Stimulated activated naive CD8-positive, alpha-beta T cell treated with anti-CD3 and anti-CD28 coated beads, Interleukin-15, Interleukin-2, amounts not matched to agents 100 ng/mL and 50 ng/mL, for 24 hours (primary cell): ENCODE measurements around the gene RIMKLA.

Source experiments
- H3K27ac Mint-ChIP-seq: one replicate; pipeline ENCODE4 v1.8.0; 2021; ENCODE audit warnings: mild to moderate bottlenecking, mixed read lengths
- H3K27me3 Mint-ChIP-seq: one replicate; pipeline ENCODE4 v1.8.0; 2021; ENCODE audit warnings: mixed read lengths
- H3K36me3 Mint-ChIP-seq: one replicate; pipeline ENCODE4 v1.8.0; 2021; ENCODE audit warnings: low read depth, mixed read lengths
- H3K4me1 Mint-ChIP-seq: one replicate; pipeline ENCODE4 v1.8.0; 2021; ENCODE audit warnings: low read depth, mixed read lengths
- H3K4me3 Mint-ChIP-seq: one replicate; pipeline ENCODE4 v1.8.0; 2021; ENCODE audit warnings: mild to moderate bottlenecking, mixed read lengths
- H3K9me3 Mint-ChIP-seq: one replicate; pipeline ENCODE4 v1.8.0; 2021; ENCODE audit warnings: mixed read lengths

Gene RIMKLA, protein sequence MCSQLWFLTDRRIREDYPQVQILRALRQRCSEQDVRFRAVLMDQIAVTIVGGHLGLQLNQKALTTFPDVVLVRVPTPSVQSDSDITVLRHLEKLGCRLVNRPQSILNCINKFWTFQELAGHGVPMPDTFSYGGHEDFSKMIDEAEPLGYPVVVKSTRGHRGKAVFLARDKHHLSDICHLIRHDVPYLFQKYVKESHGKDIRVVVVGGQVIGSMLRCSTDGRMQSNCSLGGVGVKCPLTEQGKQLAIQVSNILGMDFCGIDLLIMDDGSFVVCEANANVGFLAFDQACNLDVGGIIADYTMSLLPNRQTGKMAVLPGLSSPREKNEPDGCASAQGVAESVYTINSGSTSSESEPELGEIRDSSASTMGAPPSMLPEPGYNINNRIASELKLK

DNA sequence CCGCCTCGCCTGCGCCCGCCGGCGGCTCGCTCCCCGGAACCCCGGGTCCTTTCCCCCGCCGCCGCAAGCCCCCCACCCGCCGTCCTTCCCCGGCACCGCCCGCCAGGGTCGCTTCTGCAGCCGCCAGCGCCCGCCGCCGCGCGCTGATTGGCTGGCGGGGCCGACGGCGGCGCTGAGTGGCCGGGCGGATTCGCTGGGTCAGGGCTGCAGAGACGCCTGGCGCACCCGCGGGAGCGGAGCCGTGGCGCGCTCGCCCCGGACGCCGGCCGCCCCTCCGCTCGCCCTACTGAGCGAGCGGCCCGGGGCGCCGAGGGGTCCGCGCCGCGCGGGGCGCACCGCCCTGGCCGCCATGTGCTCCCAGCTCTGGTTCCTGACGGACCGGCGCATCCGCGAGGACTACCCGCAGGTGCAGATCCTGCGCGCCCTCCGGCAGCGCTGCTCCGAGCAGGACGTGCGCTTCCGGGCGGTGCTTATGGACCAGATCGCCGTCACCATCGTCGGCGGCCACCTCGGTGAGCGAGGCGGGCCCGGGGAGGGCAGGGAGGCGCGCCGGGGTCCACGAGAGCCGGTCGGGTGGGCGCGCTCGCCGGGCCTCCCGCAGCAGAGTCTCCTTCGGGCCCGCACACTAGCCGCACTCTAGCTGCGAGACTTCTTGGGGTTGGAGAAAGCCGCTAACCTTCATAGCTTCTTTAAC, at the start of gene RIMKLA:
Gene RIMKLA, plus strand, starts transcription at position 207 of the 694 bp plus-strand sequence. Its CDS starts 143 bp downstream, at position 350.
- H3K27ac Mint-ChIP-seq: peak within 1 kb of the TSS; percentile 40

DNA sequence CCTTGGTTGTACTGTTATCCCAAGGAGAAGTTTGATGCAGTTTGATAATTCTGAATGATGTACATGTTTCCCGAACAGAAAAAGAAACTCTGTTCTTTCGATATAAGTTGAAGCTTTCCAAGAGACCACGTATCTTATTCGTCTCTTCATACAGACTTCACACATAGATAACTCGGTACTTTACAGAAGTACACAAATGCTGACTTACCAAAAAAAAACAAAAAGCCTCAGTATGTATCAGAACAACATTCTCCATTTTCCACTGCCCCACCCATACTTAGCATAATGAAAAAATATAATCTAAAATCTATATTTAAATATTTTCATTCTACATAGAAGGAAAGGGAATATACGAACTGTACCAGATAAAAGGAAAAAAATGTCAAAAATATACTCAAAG, 47.7 kb upstream of the RIMKLA start:
- Mint-ChIP-seq H3K27ac (no peak overlapping the region), H3K4me3 (peak overlapping the region; percentile 97), H3K27me3 (no peaks in the 10 kb centered on the region), H3K9me3 (no peaks in the 10 kb centered on the region), H3K36me3 (no peaks in the 10 kb centered on the region), H3K4me1 (peaks cover 67% of the 10 kb centered on the region)

More for the DNA sequence above, at the start of gene RIMKLA:
- Mint-ChIP-seq H3K9me3 (no peaks in the 10 kb centered on the region), H3K4me1 (peaks cover 6% of the 10 kb centered on the region), H3K27me3 (peaks cover 48% of the 10 kb centered on the region), H3K36me3 (no peaks in the 10 kb centered on the region), H3K4me3 (peak within 1 kb of the TSS; percentile 80)

DNA sequence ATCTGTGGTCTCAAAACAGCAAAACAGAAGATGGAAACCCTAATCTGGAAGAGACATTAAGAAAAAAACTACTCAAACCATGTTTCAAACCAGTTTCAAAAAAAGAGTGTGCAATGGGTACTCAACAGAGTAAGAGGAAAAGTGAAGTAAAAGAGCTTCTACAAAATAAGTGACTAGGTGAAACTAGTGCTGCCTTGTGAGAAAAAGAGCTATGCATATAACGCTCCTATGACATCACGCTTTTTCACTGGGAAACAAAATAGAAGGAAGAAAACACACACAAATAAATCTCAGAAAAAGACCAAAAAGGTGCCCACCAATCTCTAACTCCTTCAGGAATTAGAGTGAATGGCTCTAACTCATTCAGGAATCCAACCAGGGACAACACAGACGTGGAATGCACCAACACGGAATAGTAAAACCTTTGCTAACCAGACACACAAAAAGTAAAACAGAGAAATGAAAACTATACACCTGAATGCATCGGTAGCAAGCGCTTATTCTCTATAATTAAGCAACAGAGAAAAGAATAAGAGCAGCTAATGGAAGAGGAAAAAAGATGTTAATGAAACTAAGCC, 46.8 kb upstream of the RIMKLA start:
- H3K4me3 Mint-ChIP-seq: peak overlapping the region; percentile 97
- H3K27me3 Mint-ChIP-seq: no peaks in the 10 kb centered on the region
- peaks cover 61% of the 10 kb centered on the region for H3K4me1 Mint-ChIP-seq
- H3K9me3 Mint-ChIP-seq: no peaks in the 10 kb centered on the region
- H3K27ac Mint-ChIP-seq: peak overlapping the region; percentile 96
- no peaks in the 10 kb centered on the region for H3K36me3 Mint-ChIP-seq

DNA sequence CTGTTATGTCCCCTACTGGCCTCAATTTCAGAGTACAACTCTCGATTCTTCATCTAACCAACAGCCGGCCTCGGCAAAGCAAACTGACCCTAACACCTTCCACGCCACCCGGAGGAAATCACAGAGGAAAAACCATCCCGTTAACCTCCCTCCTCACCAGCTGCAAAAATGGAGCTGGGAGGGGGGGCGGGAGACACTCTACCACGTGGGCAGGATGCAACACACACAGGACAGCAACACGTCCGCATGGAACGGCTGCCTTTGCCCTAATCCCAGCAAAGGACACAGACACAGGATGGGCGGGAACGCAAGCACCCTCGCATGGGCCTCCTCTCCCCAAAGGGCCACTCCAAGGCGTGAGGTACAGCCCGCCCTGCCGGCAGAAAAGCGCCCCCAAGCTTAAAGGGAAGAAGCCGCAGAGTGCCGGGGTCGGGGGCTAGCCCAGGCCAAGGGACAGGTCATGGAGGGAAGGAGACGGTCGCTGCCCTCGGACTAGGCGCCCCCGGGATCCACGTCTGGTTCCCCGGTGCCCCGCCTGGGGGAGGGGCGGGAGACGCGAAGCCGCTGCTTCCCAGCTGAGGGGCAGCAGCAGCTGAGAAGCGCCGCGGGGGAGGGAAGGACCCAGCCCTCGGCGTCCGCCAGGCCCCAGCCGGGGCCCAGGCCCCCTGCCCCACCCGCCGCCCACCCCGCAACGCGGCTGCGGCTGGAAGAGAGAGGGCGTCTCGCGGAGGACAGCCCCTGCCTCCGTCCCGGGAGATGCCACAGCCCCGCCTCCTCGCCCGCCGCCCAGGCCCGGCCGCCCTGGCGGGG, 46.1 kb upstream of the RIMKLA start:
- H3K36me3 Mint-ChIP-seq: no peaks in the 10 kb centered on the region
- H3K4me3 Mint-ChIP-seq: peak overlapping the region; percentile 97
- H3K9me3 Mint-ChIP-seq: no peaks in the 10 kb centered on the region
- H3K4me1 Mint-ChIP-seq: peaks cover 54% of the 10 kb centered on the region
- no peaks in the 10 kb centered on the region for H3K27me3 Mint-ChIP-seq
- peak overlapping the region; percentile 96 for H3K27ac Mint-ChIP-seq

DNA sequence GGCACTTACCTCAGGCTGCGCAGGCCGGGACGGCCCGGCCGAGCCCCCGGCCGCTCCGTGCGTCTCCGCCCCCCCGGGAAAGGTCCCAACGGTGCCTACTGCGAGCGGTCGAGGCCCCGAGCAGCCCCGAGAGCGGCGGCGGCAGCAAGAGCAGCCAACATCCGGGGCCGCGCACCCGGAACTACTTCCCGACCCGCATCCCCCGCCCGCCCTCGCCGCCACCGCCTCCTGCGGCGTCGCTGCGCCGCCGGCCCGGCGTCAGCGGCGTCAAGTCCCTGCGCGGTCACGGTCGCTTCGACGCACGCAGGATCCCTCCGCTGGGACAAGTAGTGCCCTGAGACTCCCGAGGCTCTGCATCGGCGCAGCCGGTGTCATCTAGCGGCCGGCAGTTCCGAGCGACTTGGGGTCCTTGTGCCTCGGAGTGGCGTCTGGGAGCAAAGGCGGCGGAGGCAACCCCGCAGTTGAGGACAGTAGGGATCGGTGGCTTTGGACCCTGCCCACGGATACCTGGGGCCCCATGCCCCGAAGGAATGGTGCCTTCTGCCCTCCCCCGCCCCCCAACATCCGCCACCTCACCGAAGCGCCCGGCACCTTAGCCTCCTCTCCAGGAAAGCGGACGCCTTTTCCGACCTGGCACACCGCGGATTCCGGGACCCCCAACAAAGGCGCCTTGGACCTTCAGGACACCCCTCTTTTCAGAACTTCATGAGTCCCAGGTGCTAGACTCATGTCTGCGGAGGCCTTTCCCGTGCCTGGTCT, 45.4 kb upstream of the RIMKLA start, which contains the start of gene FOXJ3:
Gene FOXJ3, minus strand, starts transcription at position 186 of the 759 bp plus-strand sequence. CDS start 24,142 bp downstream, outside the sequence.
- Mint-ChIP-seq H3K4me3 (peak within 1 kb of the TSS; percentile 97), H3K27ac (peak within 1 kb of the TSS; percentile 96), H3K36me3 (no peaks in the 10 kb centered on the region), H3K4me1 (peaks cover 47% of the 10 kb centered on the region), H3K27me3 (no peaks in the 10 kb centered on the region), H3K9me3 (no peaks in the 10 kb centered on the region)

DNA sequence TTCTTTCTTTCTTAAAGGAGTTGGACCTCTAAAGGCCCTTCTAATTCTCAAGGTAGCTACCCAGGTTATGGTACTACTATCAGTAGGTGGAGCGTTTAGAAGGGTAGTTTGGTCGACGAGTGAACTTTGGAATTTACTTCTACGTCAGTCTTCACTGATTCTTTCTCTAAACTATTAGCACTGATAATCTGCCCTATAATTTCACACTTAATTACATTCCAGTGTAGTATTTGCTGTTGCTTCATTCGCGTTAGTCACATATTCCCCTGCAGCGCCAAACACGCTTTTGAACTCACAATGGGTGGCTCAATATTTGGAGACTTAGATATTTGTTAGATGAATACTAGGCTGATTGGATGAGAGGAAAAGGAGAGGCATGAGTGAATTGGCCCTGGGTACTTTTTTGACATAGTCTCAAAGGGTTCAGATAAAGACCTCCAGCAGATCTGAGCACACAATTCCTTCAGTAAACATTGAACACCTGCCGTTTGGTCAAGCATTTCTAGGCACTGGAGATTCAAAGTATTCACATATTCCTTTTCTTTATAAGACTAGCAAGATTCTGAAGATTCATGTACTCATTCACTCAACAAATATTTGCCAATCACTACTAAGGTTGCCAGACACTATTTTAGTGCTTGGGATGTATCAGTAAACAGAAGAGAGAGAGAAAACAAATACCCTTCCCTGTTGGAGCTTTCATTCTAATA, 44.6 kb upstream of the RIMKLA start:
- Mint-ChIP-seq H3K36me3 (no peaks in the 10 kb centered on the region), H3K4me3 (peak overlapping the region; percentile 89), H3K9me3 (no peaks in the 10 kb centered on the region), H3K4me1 (peaks cover 40% of the 10 kb centered on the region), H3K27ac (peak overlapping the region; percentile 86), H3K27me3 (no peaks in the 10 kb centered on the region)

DNA sequence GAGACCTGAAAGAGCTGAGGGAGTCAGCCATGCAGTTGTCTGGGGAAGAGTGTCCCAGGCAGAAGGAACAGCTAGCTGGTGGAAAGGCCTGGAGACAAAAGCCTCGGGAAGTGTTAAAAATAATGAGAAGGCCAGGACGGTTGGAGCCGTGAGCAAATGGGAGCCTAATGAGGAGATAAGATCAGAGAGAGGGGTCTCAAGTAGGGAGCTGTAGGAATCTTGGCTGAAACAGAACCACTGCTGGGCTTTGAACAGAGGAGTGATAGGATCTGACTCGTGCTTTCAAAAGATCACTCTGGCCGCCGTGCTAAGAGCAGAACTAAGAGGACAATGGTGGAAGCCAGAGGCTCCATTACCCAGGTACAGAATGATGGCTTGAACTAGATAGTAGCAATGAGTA, 43.6 kb upstream of the RIMKLA start:
- no peak overlapping the region for H3K4me3 Mint-ChIP-seq
- H3K27ac Mint-ChIP-seq: no peak overlapping the region
- H3K9me3 Mint-ChIP-seq: no peaks in the 10 kb centered on the region
- H3K4me1 Mint-ChIP-seq: peaks cover 38% of the 10 kb centered on the region
- no peaks in the 10 kb centered on the region for H3K36me3 Mint-ChIP-seq
- no peaks in the 10 kb centered on the region for H3K27me3 Mint-ChIP-seq

DNA sequence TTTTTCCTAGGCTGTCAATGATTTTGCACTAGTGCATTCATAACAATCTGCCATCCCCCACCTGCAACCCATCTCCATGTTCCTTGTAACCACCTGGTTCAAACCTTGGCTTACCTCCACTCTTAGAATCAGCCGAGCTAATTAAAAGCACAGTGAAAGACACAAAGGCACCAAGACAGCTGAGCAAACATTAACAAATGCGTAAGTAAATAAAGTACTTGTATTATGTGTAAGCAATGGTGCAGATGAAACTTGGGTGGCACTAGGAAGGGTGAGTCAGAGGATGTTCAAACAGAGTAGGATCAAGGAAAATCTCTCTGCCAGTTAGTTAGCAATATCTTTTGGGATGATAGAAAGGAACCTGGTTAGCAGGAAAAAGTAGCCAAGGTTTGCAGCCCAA, 40.5 kb upstream of the RIMKLA start:
- Mint-ChIP-seq H3K36me3 (no peaks in the 10 kb centered on the region), H3K4me1 (peaks cover 15% of the 10 kb centered on the region), H3K4me3 (no peak overlapping the region), H3K27ac (no peak overlapping the region), H3K27me3 (no peaks in the 10 kb centered on the region), H3K9me3 (no peaks in the 10 kb centered on the region)

DNA sequence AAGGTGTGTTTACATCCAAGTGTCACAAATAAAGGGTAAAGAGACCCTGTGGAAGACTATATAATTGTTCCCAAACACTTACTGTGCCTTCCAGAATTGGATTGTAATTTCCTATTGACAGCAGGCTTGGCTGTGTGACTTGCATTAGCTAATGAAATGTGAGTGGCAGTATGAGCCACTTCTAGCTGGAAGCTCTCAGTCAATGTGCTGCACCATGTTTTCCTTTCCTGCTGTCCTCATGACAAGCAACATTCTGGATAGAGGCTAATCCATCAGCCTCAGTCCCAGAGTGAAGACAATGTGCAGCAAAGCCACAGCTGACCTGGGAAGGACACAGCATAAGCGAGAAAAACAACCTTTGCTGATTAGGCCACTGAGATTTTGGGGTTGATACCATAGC, 39.7 kb upstream of the RIMKLA start:
- no peaks in the 10 kb centered on the region for H3K9me3 Mint-ChIP-seq
- H3K27me3 Mint-ChIP-seq: peaks cover 7% of the 10 kb centered on the region
- no peaks in the 10 kb centered on the region for H3K36me3 Mint-ChIP-seq
- peaks cover 12% of the 10 kb centered on the region for H3K4me1 Mint-ChIP-seq
- H3K27ac Mint-ChIP-seq: no peak overlapping the region
- H3K4me3 Mint-ChIP-seq: no peak overlapping the region

DNA sequence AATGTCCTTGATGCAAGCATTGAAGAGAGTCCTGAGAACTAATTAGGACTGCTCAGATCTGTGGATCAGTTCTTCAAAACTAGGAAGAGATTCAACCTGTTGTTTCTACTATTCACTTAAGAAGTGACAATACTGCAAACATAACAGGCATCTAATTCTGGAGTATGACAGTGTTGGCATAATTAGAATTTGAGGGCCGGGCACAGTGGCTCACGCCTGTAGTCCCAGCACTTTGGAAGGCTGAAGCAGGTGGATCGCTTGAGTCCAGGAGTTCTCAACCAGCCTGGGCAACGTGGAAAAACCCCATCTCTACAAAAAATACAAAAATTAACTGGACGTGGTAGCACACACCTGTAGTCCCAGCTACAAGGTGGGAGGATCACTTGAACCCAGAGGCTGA, 37.5 kb upstream of the RIMKLA start:
- Mint-ChIP-seq H3K4me1 (no peaks in the 10 kb centered on the region), H3K27ac (no peak overlapping the region), H3K4me3 (no peak overlapping the region), H3K9me3 (no peaks in the 10 kb centered on the region), H3K36me3 (no peaks in the 10 kb centered on the region), H3K27me3 (peaks cover 7% of the 10 kb centered on the region)

DNA sequence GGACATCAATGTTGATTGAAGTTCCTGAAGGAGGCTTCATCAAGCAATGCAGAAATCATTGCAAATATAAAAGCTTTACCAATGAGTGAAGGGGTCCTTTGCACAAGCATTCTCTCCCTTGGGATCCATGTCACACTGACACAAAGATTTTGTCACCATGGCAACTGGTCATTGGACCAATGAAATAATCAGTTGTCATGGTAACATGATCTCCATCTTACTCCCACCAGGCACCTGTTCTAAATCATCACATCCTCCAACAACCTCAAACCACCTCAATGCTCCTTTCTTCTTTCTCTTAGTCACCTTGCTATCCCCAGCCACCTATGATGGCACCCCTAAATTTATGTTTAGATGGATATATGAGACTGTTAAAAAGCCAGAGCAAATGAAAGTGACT, 32.1 kb upstream of the RIMKLA start:
- H3K4me3 Mint-ChIP-seq: no peak overlapping the region
- H3K9me3 Mint-ChIP-seq: no peaks in the 10 kb centered on the region
- no peaks in the 10 kb centered on the region for H3K4me1 Mint-ChIP-seq
- H3K36me3 Mint-ChIP-seq: no peaks in the 10 kb centered on the region
- H3K27me3 Mint-ChIP-seq: peaks cover 23% of the 10 kb centered on the region
- H3K27ac Mint-ChIP-seq: no peak overlapping the region

DNA sequence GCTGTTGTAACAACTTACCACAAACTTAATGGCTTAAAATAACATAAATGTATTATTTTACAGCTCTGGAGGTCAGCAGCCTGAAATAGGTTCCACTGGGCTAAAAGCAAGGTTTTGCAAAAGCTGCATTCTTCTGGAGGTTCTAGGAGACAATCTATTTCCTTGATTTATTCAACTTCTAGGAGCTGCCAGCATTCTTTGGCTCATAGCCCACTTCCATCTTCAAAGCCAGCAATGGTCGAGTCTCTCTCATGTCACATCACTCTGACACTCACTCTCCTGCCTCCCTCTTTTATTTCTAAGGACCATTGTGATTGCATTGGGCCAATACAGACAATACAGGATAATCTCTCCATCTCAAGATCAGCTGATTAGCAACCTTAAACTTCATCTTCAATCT, 30.5 kb upstream of the RIMKLA start:
- no peak overlapping the region for H3K4me3 Mint-ChIP-seq
- H3K9me3 Mint-ChIP-seq: no peaks in the 10 kb centered on the region
- H3K4me1 Mint-ChIP-seq: no peaks in the 10 kb centered on the region
- H3K27ac Mint-ChIP-seq: no peak overlapping the region
- no peaks in the 10 kb centered on the region for H3K36me3 Mint-ChIP-seq
- peaks cover 23% of the 10 kb centered on the region for H3K27me3 Mint-ChIP-seq

DNA sequence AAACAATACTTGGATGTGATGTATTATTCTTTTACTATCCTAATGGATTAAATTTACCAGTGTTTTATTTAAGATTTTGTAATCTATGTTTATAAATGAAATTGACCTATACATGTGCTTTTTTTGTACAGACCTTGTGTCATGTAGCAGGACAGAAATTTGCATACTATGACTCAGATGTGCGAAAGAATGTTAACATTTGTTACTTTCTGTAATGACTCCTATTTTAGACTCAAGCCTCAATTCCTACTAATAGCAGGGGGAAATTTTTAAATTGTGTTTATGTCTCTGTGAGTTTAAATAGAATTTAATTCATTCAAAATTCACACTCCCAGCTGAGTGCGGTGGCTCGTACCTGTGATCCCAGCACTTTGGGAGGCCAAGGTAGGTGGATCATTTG, 21.8 kb upstream of the RIMKLA start:
- Mint-ChIP-seq H3K4me1 (peaks cover 13% of the 10 kb centered on the region), H3K4me3 (no peak overlapping the region), H3K36me3 (no peaks in the 10 kb centered on the region), H3K9me3 (no peaks in the 10 kb centered on the region), H3K27me3 (peaks cover 11% of the 10 kb centered on the region), H3K27ac (no peak overlapping the region)
